GM19452 (cell line): ENCODE data around the gene SPON2.

Experiments
- ATAC-seq: cut with Tn5 transposase; IDR thresholded peaks from one replicate; pipeline ENCODE4 v1.9.1; 2021; ENCODE audit not compliant: unreplicated experiment

Gene SPON2

DNA sequence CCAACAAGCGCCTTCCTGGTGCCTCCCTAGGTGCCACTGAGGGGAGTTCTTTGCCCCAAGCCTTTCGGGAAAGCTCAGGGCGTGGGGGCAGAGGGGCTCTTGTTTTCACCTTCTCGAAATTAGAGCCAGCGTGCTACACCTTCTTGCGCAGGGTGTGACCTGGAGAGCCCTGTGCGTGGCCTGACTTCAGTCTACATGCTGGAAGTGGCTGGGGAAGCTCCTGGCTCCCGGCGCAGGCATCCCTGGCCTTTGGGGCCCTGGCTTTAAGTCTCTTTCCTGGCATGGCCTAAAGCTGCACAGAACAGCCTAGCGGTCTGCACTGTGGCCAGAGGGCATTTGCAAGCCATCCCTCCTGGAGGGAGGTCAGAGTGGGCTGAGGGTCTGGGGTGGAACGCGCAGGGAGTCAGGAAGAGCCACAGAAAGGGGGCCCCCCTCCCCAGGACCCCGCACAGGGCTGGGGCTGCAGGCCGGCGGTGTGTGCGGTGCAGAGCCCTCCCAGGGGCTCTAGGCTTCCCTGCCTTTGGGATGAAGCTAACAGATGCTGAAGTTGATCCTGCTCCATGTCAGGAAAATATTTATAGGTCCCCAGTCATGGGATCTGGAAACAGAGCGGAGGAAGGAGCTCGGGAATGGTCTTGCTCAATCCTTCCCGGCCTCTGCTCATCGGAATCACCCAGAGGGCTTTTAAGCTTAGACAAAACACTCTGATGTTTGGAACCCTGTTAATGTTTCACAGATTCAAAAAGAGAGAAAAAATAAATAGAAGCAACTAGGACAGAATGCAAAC is 781 bp upstream of the SPON2 start:
- ATAC-seq: no peak

- ATAC-seq: no peak
Measured at GRCh38 chr4:1171311-1172227, 814 bp downstream of the SPON2 start.

DNA sequence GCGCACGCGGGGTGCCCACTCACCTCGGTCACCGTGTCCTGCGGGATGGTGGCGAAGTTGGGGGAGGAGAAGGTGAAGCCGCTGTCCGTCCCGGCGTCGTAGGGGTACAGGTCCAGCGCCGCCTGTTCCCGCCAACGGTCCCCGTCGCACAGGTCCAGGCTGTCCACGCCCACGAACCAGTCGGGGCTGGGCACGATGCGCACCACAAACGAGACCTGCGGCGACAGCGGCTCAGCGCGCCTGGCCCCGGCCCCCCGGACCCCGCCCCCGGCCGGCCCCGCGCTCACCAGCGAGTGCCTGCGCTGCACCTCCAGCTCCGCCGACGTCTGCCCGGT is 1.4 kb downstream of the SPON2 start:
- no peak for ATAC-seq

GRCh38 chr4:1170156-1170975 is 2.0 kb downstream of the SPON2 start:
- no peak for ATAC-seq

DNA sequence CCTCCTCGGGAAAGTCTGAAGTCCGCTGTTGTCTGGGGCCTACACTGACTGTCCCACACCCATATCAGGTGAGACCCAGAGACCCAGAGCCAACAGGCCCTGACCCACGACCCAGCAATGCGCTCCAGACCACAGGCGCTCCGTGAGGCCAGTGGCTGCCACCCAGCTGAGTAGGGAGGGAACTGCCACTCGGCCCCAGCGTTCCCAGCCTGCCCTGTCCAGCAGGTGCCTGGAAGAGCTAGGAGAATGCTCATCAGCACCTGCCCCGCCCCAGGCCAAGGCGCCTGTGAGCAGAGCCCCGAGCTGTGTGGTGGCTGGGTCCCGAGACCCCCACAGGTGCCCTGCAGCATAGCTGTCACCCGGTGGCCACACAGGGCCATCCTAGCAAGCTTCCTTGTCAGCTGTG is 2.7 kb downstream of the SPON2 start:
- ATAC-seq: no peak

GRCh38 chr4:1169171-1169671 is 3.2 kb downstream of the SPON2 start:
- no peak for ATAC-seq

DNA sequence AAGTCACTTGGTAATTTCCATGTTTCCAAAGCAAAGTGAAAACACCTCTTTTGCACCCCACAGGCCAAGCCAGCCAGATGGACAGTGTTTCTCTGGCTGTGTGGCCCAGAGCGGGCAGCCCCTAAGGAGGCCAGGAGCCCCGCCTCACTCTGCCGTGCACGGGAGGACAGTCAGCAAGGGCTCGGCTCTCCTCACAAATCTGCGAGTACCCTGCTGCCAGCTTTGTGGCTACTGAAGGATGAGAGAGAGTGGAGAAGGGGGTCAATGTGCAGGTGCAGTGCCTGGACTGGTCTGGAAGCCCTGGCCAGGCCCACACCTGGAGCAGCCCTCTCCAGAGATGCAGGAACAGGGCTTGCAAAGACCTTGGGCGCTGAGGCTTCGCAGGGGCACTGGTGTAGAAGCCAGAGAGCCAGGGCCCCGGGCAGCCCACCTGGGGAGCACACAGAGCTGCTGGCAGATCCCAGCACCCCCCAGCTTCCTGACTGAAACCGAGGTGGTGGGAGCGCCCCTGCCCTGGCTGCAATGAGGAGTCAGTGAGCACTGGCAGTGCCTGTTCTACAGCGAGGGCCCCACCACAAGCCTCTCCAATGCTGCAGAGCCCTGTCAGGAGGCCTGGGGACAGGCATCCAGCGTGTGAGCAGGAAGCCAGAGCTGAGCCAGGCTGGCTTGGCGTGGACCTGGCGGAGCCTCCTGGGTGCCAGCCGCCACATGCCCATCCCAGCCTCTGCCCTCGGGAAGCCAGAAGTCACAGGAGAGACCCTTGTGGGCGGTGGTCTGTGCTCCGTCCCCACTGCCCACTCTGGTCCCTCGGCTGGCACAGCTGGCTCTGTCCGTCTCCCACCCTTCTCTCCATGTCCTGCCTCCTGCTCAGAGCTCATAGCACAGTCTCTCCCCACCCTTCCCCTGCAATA is 3.9 kb downstream of the SPON2 start:
- ATAC-seq: no peak

DNA sequence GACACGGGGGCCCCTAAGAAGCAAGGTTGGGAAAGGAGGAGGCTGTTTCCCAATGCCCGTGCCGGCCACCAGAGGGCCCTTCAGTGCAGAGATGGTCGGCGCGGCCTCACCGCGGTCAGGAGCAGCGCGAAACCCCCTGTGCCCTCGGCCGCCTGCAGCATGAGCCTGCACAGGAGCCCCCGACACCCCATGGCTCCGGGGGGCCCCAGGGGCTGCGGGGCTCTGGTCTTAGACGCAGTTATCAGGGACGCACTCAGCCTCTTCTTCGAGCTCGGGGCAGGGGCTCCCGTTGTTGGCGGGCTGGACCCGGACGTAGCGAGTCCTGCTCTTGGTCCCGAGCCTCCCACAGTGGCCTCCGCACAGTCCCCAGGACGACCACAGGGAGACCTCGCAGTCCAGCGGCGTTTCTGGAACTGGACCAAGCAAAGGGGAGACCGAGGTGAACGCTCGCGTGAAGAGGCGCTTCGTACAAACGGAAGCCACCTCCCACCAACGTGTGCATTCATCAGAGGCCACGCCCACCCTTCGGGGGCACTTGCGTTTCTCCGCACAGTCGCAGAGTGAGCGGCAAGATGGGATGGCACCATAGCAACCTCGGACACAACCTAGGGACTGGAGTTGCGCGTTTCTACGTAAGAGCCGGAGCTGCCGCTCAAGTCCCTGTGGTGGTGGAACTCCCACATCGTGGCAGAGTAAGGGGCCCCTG is 5.0 kb downstream of the SPON2 start:
- ATAC-seq: peak; percentile 79

- ATAC-seq: no peak
Measured at GRCh38 chr4:1166509-1167243, 5.7 kb downstream of the SPON2 start.

DNA sequence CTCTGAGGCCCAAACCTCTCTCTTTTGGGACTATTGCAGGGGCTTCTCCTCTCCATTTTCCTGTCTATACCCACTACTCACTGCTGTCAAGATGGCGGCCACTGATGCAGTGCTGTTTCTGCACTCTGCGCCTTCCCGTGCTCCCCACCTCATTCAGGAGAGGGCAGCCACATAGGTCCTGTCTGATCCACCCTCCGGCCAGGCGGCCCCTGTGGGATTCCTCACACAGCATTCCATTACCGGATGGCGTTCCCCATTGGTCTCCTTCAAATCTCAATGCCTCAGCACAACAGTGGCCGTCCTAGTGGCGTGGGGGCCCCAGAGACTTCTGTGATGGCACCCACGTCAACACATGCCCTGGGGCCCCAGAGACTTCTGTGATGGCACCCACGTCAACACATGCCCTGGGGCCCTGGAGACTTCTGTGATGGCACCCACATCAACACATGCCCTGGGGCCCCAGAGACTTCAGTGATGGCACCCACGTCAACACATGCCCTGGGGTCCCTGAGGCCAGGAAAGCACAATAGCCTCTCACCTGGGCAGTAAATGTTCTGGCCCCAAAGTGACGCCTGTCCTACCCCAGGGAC is 7.3 kb downstream of the SPON2 start:
- ATAC-seq: no peak

GRCh38 chr4:1164444-1164843 is 7.9 kb downstream of the SPON2 start:
- ATAC-seq: no peak

DNA sequence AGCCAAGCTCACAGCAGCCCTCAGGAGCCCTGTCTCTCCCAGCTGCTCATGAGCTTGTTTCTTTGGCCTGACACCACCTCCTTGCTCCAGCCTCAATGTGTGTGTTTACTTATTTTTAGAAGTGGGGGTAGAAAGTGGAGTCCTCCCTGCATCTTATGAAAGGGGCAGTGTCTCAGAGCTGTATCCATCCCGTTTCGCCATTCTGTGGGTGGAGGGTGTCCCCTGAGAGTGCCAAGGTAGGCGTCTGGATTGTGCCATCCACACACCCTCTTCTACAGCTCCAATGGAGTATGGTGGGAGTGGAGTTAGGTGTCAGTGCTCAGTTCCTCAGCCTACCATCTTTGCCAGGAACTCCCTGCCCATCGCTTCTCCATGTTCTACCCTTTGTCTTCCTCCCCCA is 8.3 kb downstream of the SPON2 start:
- no peak for ATAC-seq

DNA sequence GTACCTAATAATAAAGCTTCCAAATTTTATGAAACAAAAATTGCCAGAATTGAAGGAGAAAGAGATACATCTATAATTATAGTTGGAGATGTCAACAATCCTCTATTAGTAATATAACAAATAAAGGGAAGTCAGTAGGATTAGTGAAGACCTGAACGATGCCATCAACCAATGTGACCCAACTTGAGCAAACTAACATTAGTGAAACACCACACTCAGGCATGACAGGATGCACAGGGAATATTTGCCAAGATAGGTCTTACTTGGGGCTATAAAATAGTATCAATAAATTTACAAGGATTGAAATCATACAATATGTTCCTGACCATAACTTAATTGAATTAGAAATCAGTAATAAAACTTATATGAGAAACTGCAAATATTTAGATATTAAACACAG is 12.0 kb downstream of the SPON2 start:
- no peak for ATAC-seq

GRCh38 chr4:1156069-1156468 is 16.3 kb downstream of the SPON2 start:
- no peak for ATAC-seq

- no peak for ATAC-seq
Measured at GRCh38 chr4:1155314-1155713, 17.1 kb downstream of the SPON2 start.

DNA sequence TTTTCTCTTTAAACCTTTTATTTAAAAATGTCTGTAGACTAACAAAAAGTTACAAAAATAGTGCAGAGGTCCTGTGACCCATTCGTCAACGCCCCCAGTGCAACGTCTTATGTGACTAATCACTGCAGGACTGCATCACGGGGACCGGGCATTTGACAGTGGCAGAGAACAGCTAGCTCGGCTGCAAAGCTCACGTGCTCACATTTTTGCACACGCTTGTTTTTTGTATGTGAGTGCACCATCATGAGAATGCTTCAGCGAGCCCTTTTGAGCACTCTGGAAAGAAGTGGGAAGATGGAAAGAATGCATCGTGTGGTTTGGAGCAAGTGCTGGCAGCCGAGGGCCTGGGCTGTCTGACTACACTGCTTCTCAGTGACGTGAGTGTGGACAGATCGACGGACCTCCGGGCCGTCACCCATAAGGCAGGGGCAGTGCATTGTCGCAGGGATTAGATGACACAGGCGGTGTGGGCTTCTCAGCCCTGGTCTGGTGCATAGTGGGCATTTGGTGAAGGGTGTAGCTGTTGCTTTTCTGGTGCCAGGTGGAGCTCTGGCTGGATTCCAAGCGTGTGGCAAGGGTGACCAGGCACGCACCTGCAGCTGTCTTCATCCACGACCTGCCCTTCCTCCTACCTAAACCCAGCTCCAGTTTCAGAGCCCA is 17.7 kb downstream of the SPON2 start:
- ATAC-seq: no peak

DNA sequence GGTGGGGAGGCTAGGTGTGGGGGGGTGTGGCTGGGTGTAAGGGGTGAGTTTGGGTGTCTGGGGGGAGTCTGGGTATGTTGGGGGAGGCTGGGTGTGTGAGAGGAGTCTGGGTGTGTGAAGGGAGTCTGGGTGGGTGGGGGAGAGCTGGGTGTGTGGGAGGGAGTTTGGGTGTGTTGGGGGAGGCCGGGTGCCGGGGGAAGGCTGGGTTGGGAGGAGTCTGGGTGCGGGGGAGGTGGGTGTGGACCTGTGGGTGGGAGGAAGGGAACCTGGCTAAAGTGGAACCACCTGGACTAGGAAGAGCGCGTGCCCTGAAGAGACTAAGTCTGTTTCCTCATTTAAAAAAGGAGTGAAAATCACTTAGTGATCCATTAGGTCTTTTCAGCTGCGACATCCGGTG is 18.3 kb downstream of the SPON2 start:
- ATAC-seq: no peak

GRCh38 chr4:1153567-1154090 is 18.8 kb downstream of the SPON2 start:
- no peak for ATAC-seq
